HepG2 (cell line): ENCODE data around the gene TMEM108.

Source experiments
- BCL6 ChIP-seq: IDR thresholded peaks from 2 replicates; pipeline ENCODE4 v1.6.1; 2016; ENCODE audit warnings: missing genetic modification reagents, missing compliant biosample characterization
- NCOA5 ChIP-seq: sonication (generic); formaldehyde crosslinking; IDR thresholded peaks from 2 replicates; pipeline ENCODE4 v1.4.0; 2020; ENCODE audit warnings: missing genetic modification reagents
- NFE2L1 ChIP-seq: sonication (generic); formaldehyde crosslinking; IDR thresholded peaks from 2 replicates; pipeline ENCODE4 v1.4.0; 2020; ENCODE audit warnings: missing genetic modification reagents, mild to moderate bottlenecking, borderline replicate concordance
- SMAD3 ChIP-seq: sonication (generic); formaldehyde crosslinking; IDR thresholded peaks from 2 replicates; pipeline ENCODE4 v1.4.0; 2020; ENCODE audit warnings: missing genetic modification reagents
- TAF1 ChIP-seq: sonication (generic); formaldehyde crosslinking; IDR thresholded peaks from 2 replicates; pipeline ENCODE4 v1.4.0; 2020; ENCODE audit warnings: missing genetic modification reagents
- U2AF1 ChIP-seq: fragments of 200-400 bp; formaldehyde crosslinking; optimal IDR thresholded peaks from 2 replicates; pipeline ENCODE3; 2017; ENCODE audit warnings: mild to moderate bottlenecking, low read depth, low read length
- ZBTB21 ChIP-seq: sonication (generic); formaldehyde crosslinking; IDR thresholded peaks from 2 replicates; pipeline ENCODE4 v1.4.0; 2020; ENCODE audit warnings: missing genetic modification reagents
- TF ChIP-seq, protein P1 (sequence below): IDR thresholded peaks from 2 replicates; pipeline ENCODE4 v1.6.1; 2016; ENCODE audit warnings: missing genetic modification reagents, missing compliant biosample characterization
- TF ChIP-seq, protein P2 (sequence below): sonication (generic); formaldehyde crosslinking; IDR thresholded peaks from 2 replicates; pipeline ENCODE4 v1.5.0; 2020; ENCODE audit warnings: mild to moderate bottlenecking, missing genetic modification reagents, moderate library complexity
- TF ChIP-seq, protein P3 (sequence below): sonication (generic); formaldehyde crosslinking; IDR thresholded peaks from 2 replicates; pipeline ENCODE4 v1.8.0; 2022; ENCODE audit warnings: missing genetic modification reagents, low read depth, mild to moderate bottlenecking, borderline replicate concordance
- TF ChIP-seq, protein P4 (sequence below): sonication (generic); formaldehyde crosslinking; conservative IDR thresholded peaks from 2 replicates; pipeline ENCODE4 v1.8.0; 2022; ENCODE audit warnings: missing genetic modification reagents

DNA sequence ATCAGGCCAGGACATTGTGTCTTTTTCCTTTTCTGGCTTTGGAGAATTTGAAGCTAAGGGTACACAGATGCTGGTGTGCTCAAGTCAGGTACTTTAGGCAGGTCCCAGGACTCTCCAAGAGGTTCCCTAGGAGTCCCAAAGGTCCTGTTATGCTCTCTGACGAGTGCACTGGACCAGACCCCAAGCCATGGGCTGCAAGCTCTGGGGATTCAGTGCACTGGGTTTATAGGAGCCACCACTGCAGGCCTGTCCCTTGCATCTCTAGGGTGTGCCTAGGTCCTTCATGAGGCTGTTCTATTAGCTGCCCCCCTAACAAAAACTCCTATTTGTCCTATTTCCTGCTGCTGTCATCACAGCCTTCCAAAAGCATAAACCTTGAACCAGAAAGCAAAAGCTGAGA, 329.8 kb downstream of the TMEM108 start:
- TF ChIP-seq ZBTB21 (CRISPR knock-in tag) (no peak), NFE2L1 (CRISPR knock-in tag) (no peak), U2AF1 (no peak), BCL6 (CRISPR knock-in tag) (no peak), SMAD3 (CRISPR knock-in tag) (no peak), NCOA5 (CRISPR knock-in tag) (no peak), TAF1 (CRISPR knock-in tag) (no peak)
- TF ChIP-seq, protein P1, sequence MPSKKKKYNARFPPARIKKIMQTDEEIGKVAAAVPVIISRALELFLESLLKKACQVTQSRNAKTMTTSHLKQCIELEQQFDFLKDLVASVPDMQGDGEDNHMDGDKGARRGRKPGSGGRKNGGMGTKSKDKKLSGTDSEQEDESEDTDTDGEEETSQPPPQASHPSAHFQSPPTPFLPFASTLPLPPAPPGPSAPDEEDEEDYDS (CRISPR knock-in tag), result no peak
- TF ChIP-seq, protein P2, sequence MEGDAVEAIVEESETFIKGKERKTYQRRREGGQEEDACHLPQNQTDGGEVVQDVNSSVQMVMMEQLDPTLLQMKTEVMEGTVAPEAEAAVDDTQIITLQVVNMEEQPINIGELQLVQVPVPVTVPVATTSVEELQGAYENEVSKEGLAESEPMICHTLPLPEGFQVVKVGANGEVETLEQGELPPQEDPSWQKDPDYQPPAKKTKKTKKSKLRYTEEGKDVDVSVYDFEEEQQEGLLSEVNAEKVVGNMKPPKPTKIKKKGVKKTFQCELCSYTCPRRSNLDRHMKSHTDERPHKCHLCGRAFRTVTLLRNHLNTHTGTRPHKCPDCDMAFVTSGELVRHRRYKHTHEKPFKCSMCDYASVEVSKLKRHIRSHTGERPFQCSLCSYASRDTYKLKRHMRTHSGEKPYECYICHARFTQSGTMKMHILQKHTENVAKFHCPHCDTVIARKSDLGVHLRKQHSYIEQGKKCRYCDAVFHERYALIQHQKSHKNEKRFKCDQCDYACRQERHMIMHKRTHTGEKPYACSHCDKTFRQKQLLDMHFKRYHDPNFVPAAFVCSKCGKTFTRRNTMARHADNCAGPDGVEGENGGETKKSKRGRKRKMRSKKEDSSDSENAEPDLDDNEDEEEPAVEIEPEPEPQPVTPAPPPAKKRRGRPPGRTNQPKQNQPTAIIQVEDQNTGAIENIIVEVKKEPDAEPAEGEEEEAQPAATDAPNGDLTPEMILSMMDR (CRISPR knock-in tag), result no peak
- TF ChIP-seq, protein P3, sequence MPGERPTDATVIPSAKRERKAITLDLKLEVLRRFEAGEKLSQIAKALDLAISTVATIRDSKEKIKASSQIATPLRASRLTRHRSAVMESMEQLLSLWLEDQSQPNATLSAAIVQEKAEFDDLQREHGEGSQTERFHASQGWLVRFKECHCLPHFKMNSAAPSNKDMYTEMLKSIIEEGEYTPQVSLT (CRISPR knock-in tag), result no peak
- TF ChIP-seq, protein P4, sequence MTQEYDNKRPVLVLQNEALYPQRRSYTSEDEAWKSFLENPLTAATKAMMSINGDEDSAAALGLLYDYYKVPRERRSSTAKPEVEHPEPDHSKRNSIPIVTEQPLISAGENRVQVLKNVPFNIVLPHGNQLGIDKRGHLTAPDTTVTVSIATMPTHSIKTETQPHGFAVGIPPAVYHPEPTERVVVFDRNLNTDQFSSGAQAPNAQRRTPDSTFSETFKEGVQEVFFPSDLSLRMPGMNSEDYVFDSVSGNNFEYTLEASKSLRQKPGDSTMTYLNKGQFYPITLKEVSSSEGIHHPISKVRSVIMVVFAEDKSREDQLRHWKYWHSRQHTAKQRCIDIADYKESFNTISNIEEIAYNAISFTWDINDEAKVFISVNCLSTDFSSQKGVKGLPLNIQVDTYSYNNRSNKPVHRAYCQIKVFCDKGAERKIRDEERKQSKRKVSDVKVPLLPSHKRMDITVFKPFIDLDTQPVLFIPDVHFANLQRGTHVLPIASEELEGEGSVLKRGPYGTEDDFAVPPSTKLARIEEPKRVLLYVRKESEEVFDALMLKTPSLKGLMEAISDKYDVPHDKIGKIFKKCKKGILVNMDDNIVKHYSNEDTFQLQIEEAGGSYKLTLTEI (CRISPR knock-in tag), result no peak
